PC-3 (cell line): ENCODE measurements around the gene DMAC2.

ENCODE experiments used
- EZH2phosphoT487 ChIP-seq: fragments of 300-600 bp; sonication (generic); IDR thresholded peaks from 2 replicates; pipeline ENCODE4 v1.6.1; 2018; ENCODE audit warnings: mild to moderate bottlenecking, antibody characterized with exemption, low read length, borderline replicate concordance
- TF ChIP-seq, protein P1 (sequence below): fragments of 300-600 bp; sonication (generic); conservative IDR thresholded peaks from 2 replicates; pipeline ENCODE4 v1.5.1; 2017; ENCODE audit warnings: antibody characterized with exemption, low read depth, mild to moderate bottlenecking, low read length

DNA sequence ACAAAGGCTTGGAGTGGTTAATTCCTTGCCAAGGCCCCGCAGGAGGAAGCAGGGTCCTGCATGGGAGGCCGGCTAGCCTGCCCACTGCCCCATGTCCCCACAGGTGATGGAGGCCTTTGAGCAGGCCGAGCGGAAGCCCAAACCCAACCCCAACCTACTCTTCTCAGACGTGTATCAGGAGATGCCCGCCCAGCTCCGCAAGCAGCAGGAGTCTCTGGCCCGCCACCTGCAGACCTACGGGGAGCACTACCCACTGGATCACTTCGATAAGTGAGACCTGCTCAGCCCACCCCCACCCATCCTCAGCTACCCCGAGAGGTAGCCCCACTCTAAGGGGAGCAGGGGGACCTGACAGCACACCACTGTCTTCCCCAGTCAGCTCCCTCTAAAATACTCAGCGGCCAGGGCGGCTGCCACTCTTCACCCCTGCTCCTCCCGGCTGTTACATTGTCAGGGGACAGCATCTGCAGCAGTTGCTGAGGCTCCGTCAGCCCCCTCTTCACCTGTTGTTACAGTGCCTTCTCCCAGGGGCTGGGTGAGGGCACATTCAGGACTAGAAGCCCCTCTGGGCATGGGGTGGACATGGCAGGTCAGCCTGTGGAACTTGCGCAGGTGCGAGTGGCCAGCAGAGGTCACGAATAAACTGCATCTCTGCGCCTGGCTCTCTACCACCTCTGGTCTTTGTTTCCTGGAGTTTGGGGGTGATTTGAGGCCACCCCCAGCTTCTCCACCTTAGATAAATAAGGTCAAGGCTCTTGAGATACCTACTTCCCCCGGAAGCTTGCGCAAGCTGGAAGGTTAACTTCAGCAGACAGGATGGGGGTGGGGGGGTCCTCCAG lies 15.2 kb downstream of the DMAC2 start:
- TF ChIP-seq, protein P1, sequence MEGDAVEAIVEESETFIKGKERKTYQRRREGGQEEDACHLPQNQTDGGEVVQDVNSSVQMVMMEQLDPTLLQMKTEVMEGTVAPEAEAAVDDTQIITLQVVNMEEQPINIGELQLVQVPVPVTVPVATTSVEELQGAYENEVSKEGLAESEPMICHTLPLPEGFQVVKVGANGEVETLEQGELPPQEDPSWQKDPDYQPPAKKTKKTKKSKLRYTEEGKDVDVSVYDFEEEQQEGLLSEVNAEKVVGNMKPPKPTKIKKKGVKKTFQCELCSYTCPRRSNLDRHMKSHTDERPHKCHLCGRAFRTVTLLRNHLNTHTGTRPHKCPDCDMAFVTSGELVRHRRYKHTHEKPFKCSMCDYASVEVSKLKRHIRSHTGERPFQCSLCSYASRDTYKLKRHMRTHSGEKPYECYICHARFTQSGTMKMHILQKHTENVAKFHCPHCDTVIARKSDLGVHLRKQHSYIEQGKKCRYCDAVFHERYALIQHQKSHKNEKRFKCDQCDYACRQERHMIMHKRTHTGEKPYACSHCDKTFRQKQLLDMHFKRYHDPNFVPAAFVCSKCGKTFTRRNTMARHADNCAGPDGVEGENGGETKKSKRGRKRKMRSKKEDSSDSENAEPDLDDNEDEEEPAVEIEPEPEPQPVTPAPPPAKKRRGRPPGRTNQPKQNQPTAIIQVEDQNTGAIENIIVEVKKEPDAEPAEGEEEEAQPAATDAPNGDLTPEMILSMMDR, result no peak
- TF ChIP-seq EZH2phosphoT487, result no peak
